GM19238 (cell line): ENCODE data around the gene PI4KB.
A peak's percentile ranks its signal among the peaks of the same experiment; 100 is the strongest.

Source experiments
- DNase-seq: peaks from one replicate; pipeline ENCODE4 v3.0.0; 2011; ENCODE audit warnings: low spot score; ENCODE audit not compliant: insufficient read length

PI4KB gene

GRCh38 chr1:151346082-151346768 is 19.0 kb upstream of the PI4KB start:
- DNase-seq = no peak

- DNase-seq = no peak
Measured at GRCh38 chr1:151344291-151344690, 17.1 kb upstream of the PI4KB start.

- no peak for DNase-seq
Measured at GRCh38 chr1:151343587-151343986, 16.4 kb upstream of the PI4KB start.

GRCh38 chr1:151342569-151342968 is 15.4 kb upstream of the PI4KB start:
- DNase-seq = no peak

- DNase-seq = no peak
Measured at GRCh38 chr1:151342021-151342420, 14.8 kb upstream of the PI4KB start.

- no peak for DNase-seq
Measured at GRCh38 chr1:151340870-151341754, 13.9 kb upstream of the PI4KB start.

- no peak for DNase-seq
Measured at GRCh38 chr1:151336556-151336955, 9.3 kb upstream of the PI4KB start.

GRCh38 chr1:151334822-151335221 is 7.6 kb upstream of the PI4KB start:
- no peak for DNase-seq

- DNase-seq = no peak
Measured at GRCh38 chr1:151327903-151328674, 873 bp upstream of the PI4KB start.

GRCh38 chr1:151326619-151327222 is 495 bp downstream of the PI4KB start:
- peak; percentile 78 for DNase-seq

- no peak for DNase-seq
Measured at GRCh38 chr1:151325646-151326429, 1.4 kb downstream of the PI4KB start.

GRCh38 chr1:151325231-151325630 is 2.0 kb downstream of the PI4KB start:
- DNase-seq = no peak

GRCh38 chr1:151324390-151324930 is 2.8 kb downstream of the PI4KB start:
- DNase-seq = no peak

GRCh38 chr1:151318975-151319374 is 8.2 kb downstream of the PI4KB start:
- DNase-seq = no peak

GRCh38 chr1:151315565-151316235 is 11.5 kb downstream of the PI4KB start:
- DNase-seq = no peak

- no peak for DNase-seq
Measured at GRCh38 chr1:151314137-151314875, 12.9 kb downstream of the PI4KB start.

- no peak for DNase-seq
Measured at GRCh38 chr1:151313501-151313900, 13.7 kb downstream of the PI4KB start.

GRCh38 chr1:151312826-151313225 is 14.4 kb downstream of the PI4KB start:
- DNase-seq = no peak

- no peak for DNase-seq
Measured at GRCh38 chr1:151312411-151312810, 14.8 kb downstream of the PI4KB start.
